ENCODE measurements around the gene HOXD11. TPM values are rescaled to one million over a fixed set of nuclear protein-coding genes. Genes with fewer than 3 reads are reported as not detected.

The HOXD11 gene
- total RNA-seq, 1 donor from 2014 or later: not detected

DNA sequence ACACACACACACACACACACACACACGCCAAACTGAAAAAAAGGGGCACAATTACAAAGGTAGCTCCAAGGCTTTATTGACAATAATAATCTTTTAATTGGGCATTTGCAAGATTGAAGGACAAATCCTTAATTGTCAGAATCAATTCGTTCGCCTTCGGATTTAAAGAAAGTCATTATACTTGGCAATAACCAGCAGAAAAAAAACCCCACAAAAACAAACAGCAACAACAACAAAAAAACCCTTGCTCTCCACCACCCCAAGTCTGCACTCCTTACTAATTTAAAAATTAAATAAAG is 20.6 kb downstream of the HOXD11 start:
- H3K36me3 Mint-ChIP-seq (ENCODE audit: low read depth): no peaks in the 10 kb centered on the region
- no peaks in the 10 kb centered on the region for H3K9me3 Mint-ChIP-seq
- DNase-seq (ENCODE audit: low read depth, low spot score): no peak
- peaks cover 91% of the 10 kb centered on the region for H3K27me3 Mint-ChIP-seq (ENCODE audit: low read depth)
- no peak overlapping the region for H3K27ac Mint-ChIP-seq (ENCODE audit: unreplicated experiment)
- H3K4me1 Mint-ChIP-seq: peaks cover 17% of the 10 kb centered on the region
- H3K4me3 Mint-ChIP-seq: peak overlapping the region; percentile 28
- TF ChIP-seq, protein P1, sequence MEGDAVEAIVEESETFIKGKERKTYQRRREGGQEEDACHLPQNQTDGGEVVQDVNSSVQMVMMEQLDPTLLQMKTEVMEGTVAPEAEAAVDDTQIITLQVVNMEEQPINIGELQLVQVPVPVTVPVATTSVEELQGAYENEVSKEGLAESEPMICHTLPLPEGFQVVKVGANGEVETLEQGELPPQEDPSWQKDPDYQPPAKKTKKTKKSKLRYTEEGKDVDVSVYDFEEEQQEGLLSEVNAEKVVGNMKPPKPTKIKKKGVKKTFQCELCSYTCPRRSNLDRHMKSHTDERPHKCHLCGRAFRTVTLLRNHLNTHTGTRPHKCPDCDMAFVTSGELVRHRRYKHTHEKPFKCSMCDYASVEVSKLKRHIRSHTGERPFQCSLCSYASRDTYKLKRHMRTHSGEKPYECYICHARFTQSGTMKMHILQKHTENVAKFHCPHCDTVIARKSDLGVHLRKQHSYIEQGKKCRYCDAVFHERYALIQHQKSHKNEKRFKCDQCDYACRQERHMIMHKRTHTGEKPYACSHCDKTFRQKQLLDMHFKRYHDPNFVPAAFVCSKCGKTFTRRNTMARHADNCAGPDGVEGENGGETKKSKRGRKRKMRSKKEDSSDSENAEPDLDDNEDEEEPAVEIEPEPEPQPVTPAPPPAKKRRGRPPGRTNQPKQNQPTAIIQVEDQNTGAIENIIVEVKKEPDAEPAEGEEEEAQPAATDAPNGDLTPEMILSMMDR (conservative IDR thresholded peaks at IDR 0.05): no peak

- Mint-ChIP-seq H3K36me3 (ENCODE audit: low read depth) (no peaks in the 10 kb centered on the region), H3K4me1 (peaks cover 17% of the 10 kb centered on the region), H3K27me3 (ENCODE audit: low read depth) (peaks cover 94% of the 10 kb centered on the region), H3K9me3 (no peaks in the 10 kb centered on the region), H3K27ac (ENCODE audit: unreplicated experiment) (no peak overlapping the region), H3K4me3 (peak overlapping the region; percentile 81)
- no peak for DNase-seq (ENCODE audit: low read depth, low spot score)
- TF ChIP-seq, protein P1 (conservative IDR thresholded peaks at IDR 0.05): no peak
Observed at GRCh38 chr2:176128172-176128981, 21.3 kb downstream of the HOXD11 start.

DNA sequence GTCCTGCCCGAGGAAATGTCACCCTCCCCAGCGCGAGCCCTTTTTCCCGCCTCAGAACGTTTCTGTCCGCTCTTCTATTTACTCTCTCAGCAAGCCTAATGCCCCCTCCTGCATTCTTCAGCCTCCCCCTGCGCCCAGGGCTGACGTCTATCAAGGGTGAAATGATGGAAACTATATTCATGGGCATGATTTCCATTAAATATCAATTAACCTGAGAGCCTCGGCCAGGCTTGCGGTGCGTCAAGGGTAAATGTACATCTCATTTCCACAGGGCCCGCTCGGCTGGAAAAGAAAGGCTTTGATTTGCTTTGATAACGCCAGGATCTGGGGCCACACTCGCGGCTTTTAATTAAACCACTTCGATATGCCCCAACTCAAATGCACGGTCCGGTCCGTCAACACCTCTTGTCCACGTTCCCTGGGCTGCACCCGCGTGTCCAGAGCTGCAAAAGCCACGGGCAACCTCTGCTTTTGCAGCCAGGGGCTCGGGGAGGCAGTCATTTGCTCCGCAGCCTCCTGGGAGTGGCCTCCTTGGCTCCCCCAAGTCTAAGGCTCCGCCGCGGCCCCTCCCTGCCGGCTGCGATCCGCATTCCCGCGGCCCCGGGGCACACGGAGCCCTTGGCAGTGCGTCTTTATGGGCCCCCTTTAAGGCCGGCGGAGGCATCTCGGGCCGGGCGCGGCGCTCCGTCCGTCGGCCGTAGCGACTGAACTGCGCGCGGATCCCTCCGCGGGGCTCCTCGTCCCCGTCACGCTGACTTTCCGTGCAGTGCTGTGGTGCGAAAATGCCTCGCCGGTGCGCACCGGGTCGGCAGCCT is 22.1 kb downstream of the HOXD11 start, which contains the start of gene HOXD8:
Gene HOXD8, plus strand, starts transcription at position 724 of the 815 bp plus-strand sequence. CDS start 662 bp downstream, outside the sequence.
- Mint-ChIP-seq H3K27ac (ENCODE audit: unreplicated experiment) (no peak within 1 kb of the TSS), H3K27me3 (ENCODE audit: low read depth) (peaks cover 94% of the 10 kb centered on the region), H3K4me3 (peak within 1 kb of the TSS; percentile 81), H3K36me3 (ENCODE audit: low read depth) (no peaks in the 10 kb centered on the region), H3K9me3 (no peaks in the 10 kb centered on the region), H3K4me1 (peaks cover 17% of the 10 kb centered on the region)
- TF ChIP-seq, protein P1 (conservative IDR thresholded peaks at IDR 0.05): no peak
- DNase-seq (ENCODE audit: low read depth, low spot score): peak; percentile 48

- Mint-ChIP-seq H3K4me3 (no peak overlapping the region), H3K4me1 (peaks cover 17% of the 10 kb centered on the region), H3K27ac (ENCODE audit: unreplicated experiment) (no peak overlapping the region), H3K27me3 (ENCODE audit: low read depth) (peaks cover 94% of the 10 kb centered on the region), H3K9me3 (no peaks in the 10 kb centered on the region), H3K36me3 (ENCODE audit: low read depth) (no peaks in the 10 kb centered on the region)
- DNase-seq (ENCODE audit: low read depth, low spot score): no peak
- TF ChIP-seq, protein P1 (conservative IDR thresholded peaks at IDR 0.05): no peak
Observed at GRCh38 chr2:176129813-176130146, 22.7 kb downstream of the HOXD11 start.

GRCh38 chr2:176130147-176130956 is 23.3 kb downstream of the HOXD11 start:
- TF ChIP-seq, protein P1 (conservative IDR thresholded peaks at IDR 0.05): no peak
- Mint-ChIP-seq H3K9me3 (no peaks in the 10 kb centered on the region), H3K27ac (ENCODE audit: unreplicated experiment) (no peak overlapping the region), H3K36me3 (ENCODE audit: low read depth) (no peaks in the 10 kb centered on the region), H3K4me1 (peaks cover 17% of the 10 kb centered on the region), H3K4me3 (peak overlapping the region; percentile 82), H3K27me3 (ENCODE audit: low read depth) (peaks cover 94% of the 10 kb centered on the region)
- DNase-seq (ENCODE audit: low read depth, low spot score): no peak
